Neuronal stem cell (in vitro differentiated cells): ENCODE results near the gene PRR23E.
A peak's percentile ranks its signal among the peaks of the same experiment; 100 is the strongest.

Source experiments
- DNase-seq: peaks from one replicate; pipeline ENCODE4 v3.0.0-alpha.2; 2013; ENCODE audit warnings: low spot score
- H2AFZ ChIP-seq: one replicate; pipeline ENCODE4 v1.6.1; 2013; ENCODE audit warnings: mild to moderate bottlenecking, low read length, inconsistent platforms
- H2AK5ac ChIP-seq: 2 replicates; pipeline ENCODE4 v1.6.1; 2013; ENCODE audit warnings: low read depth, mild to moderate bottlenecking, inconsistent platforms, low read length, moderate library complexity, mixed read lengths
- H2BK120ac ChIP-seq: 2 replicates; pipeline ENCODE4 v1.6.1; 2013; ENCODE audit warnings: low read depth, mild to moderate bottlenecking, inconsistent platforms, low read length, moderate library complexity, mixed read lengths
- H2BK12ac ChIP-seq: one replicate; pipeline ENCODE4 v1.6.1; 2013; ENCODE audit warnings: low read length, inconsistent platforms
- H2BK15ac ChIP-seq: 2 replicates; pipeline ENCODE4 v1.6.1; 2013; ENCODE audit warnings: mild to moderate bottlenecking, low read length, inconsistent platforms, mixed read lengths
- H2BK5ac ChIP-seq: one replicate; pipeline ENCODE4 v1.6.1; 2013; ENCODE audit warnings: inconsistent platforms, mild to moderate bottlenecking, low read length, moderate library complexity
- H3K14ac ChIP-seq: one replicate; pipeline ENCODE4 v1.6.1; 2013; ENCODE audit warnings: low read length, inconsistent platforms
- H3K18ac ChIP-seq: 2 replicates; pipeline ENCODE4 v1.6.1; 2013; ENCODE audit warnings: low read length, inconsistent platforms
- H3K23ac ChIP-seq: 2 replicates; pipeline ENCODE4 v1.6.1; 2013; ENCODE audit warnings: low read depth, mild to moderate bottlenecking, mixed read lengths, low read length, inconsistent platforms; ENCODE audit not compliant: poor library complexity
- H3K27ac ChIP-seq: replicated peaks from 3 replicates; pipeline ENCODE4 v1.5.1; 2013; ENCODE audit warnings: low read length, inconsistent platforms
- H3K27me3 ChIP-seq, 3 experiments: 2 replicates each; pipeline ENCODE4 v1.6.1; 2013; ENCODE audit warnings: low read length in 3 of 3, mild to moderate bottlenecking in 2 of 3, inconsistent platforms in 1 of 3, low read depth in 1 of 3, mixed read lengths in 1 of 3, moderate library complexity in 1 of 3; ENCODE audit not compliant: control insufficient read depth in 3 of 3, insufficient read depth in 3 of 3
- H3K36me3 ChIP-seq, 2 donors: replicated peaks in 1 of 2; 2 replicates each; pipeline ENCODE4 v1.6.1; 2013; ENCODE audit warnings: low read length in 2 of 2; ENCODE audit not compliant: control insufficient read depth in 2 of 2, insufficient read depth in 2 of 2
- H3K4ac ChIP-seq: 2 replicates; pipeline ENCODE4 v1.6.1; 2013; ENCODE audit warnings: inconsistent platforms, mild to moderate bottlenecking, low read length, moderate library complexity
- H3K4me1 ChIP-seq, 2 donors: 1 replicate in 1 of 2; 2 replicates in 1 of 2; pipeline ENCODE4 v1.6.1; 2013; ENCODE audit warnings: low read length in 2 of 2, low read depth in 1 of 2; ENCODE audit not compliant: control insufficient read depth in 2 of 2, insufficient read depth in 1 of 2
- H3K4me2 ChIP-seq: one replicate; pipeline ENCODE4 v1.6.1; 2013; ENCODE audit warnings: mild to moderate bottlenecking, low read length, inconsistent platforms; ENCODE audit not compliant: insufficient read depth, poor library complexity, severe bottlenecking
- H3K4me3 ChIP-seq, 2 donors: 2 replicates each; pipeline ENCODE4 v1.5.1; 2013; ENCODE audit warnings: low read length in 2 of 2, mild to moderate bottlenecking in 2 of 2, inconsistent platforms in 1 of 2, moderate library complexity in 1 of 2
- H3K79me1 ChIP-seq: one replicate; pipeline ENCODE4 v1.6.1; 2013; ENCODE audit warnings: low read depth, mild to moderate bottlenecking, inconsistent platforms, low read length, moderate library complexity
- H3K9ac ChIP-seq: one replicate; pipeline ENCODE4 v1.6.1; 2013; ENCODE audit warnings: mild to moderate bottlenecking, low read depth, low read length, inconsistent platforms; ENCODE audit not compliant: poor library complexity
- H3K9me3 ChIP-seq, 2 donors: replicated peaks in 1 of 2; 2 replicates each; pipeline versions ENCODE3 to v1.6.1; 2013; ENCODE audit warnings: low read length in 2 of 2, mild to moderate bottlenecking in 2 of 2, inconsistent platforms in 1 of 2, low read depth in 1 of 2, mixed read lengths in 1 of 2, moderate library complexity in 1 of 2; ENCODE audit not compliant: control insufficient read depth in 2 of 2, insufficient read depth in 1 of 2
- H4K8ac ChIP-seq: one replicate; pipeline ENCODE4 v1.6.1; 2013; ENCODE audit warnings: low read depth, mild to moderate bottlenecking, inconsistent platforms, low read length, moderate library complexity
- H4K91ac ChIP-seq: one replicate; pipeline ENCODE4 v1.6.1; 2013; ENCODE audit warnings: low read length, low read depth, mild to moderate bottlenecking, inconsistent platforms; ENCODE audit not compliant: poor library complexity
- WGBS, 2 donors: extraction: QIAGEN DNeasy Blood & Tissue Kit; methylation state at CpG; one replicate each; pipeline ENCODE4 v1.1.7; 2013; ENCODE audit warnings: missing lambda C conversion rate in 2 of 2, mixed read lengths in 1 of 2; ENCODE audit not compliant: insufficient read length in 2 of 2, insufficient replicate concordance in 1 of 2; ENCODE audit errors: extremely low coverage in 2 of 2; 5-methylcytosine and 5-hydroxymethylcytosine counted together

The PRR23E gene

DNA sequence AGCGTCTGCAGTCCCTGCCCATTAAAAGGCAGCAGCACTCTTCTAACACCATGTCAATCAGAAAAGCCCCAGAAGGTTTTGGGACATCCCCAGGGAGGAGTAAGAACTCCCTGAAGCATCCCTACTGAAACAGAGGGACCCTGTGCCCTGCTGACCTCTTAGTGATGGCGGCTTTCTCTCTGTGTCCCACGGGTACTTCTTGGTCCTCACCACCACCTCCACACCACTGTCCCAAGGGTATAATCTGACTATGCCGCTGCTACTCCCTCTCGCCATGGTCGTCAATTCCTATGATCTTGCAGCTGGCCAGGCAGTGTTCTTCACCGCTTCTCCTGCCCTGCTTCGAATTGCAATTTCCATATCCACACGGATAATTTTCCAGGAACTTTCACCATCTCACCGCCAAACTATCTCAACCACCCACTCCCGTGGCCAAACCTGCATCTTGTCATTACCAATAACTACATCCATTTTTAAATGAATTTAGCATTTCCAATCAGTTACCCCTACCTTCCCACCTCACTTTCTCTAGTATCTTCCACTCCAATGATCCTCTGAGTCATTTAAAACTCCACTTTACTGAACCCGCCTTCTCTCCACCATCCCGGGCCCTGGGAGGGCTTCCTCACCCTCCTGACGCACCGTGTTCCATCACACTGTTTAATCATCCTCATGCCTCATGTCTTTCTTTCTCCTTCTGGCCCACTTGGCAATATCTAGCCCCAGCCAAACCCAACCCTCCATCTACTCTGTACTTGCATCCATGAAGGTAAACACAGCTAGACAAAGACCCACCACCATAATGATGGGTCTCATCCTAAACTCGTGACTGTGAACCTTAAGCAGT is 23.7 kb downstream of the PRR23E start:
- 100% methylated on average over 1 of the region's 16 CpGs; no CpG with 5 or more reads in 1 of the 2 donors for WGBS, 2 donors
- no peaks in the 10 kb centered on the region for H3K79me1 ChIP-seq
- no peak for DNase-seq

DNA sequence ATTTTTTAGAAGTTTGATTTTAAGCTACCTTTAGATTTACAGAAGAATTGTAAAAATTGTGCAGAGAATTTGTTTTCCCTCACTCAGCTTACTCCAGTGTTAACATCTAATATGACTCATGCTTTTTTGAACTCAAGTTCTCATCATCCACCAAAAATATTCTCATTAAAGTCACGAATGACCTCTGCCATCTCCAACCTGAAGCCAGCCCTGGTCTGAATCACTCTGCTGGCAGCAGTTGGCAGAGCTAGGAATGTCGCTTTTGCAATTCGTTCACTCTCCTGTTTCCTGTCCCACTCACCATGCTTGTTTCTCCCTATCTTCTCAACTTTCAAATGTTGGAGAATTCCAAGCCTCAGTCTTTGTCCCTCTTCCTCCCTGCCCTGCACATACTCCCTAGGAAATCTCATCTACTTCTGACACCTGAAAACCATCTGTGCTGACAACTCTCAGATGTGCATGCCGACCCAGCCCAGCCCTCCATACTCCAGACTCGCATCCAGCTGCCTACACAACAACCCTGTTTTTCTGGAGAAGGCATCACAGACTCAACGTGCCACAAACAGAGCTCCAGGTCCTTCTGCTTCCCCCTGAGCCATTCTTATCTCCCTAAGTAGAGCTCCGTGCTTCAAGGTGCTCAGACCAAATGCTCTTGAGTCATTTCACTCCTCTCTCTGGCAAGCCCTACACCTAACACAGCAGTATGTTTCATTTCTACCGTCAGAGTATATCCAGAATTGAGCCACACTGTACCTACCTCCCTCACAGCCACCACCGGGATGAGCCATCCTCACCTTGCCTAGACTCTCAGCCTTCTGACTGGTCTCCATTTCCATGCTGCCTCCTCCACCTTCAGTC is 24.9 kb downstream of the PRR23E start:
- H2BK12ac ChIP-seq = no peak overlapping the region
- H3K4ac ChIP-seq = no peak overlapping the region
- H3K23ac ChIP-seq = no peak overlapping the region
- no peak overlapping the region for H2AFZ ChIP-seq
- H3K4me1 ChIP-seq = peaks cover 5 to 18% of the 10 kb centered on the region in 2 donors
- no peak overlapping the region for H3K14ac ChIP-seq
- H4K91ac ChIP-seq = no peak overlapping the region
- no peaks in the 10 kb centered on the region for H3K79me1 ChIP-seq
- no peak overlapping the region for H3K9ac ChIP-seq
- no peak overlapping the region for H2BK120ac ChIP-seq
- no peak overlapping the region for H3K27ac ChIP-seq
- no peak overlapping the region for H3K18ac ChIP-seq
- no peak overlapping the region for H2BK15ac ChIP-seq
- H3K27me3 ChIP-seq = no peaks in the 10 kb centered on the region
- no peak overlapping the region for H2AK5ac ChIP-seq
- no peak overlapping the region for H3K4me2 ChIP-seq
- H2BK5ac ChIP-seq = no peak overlapping the region
- no peaks in the 10 kb centered on the region for H3K9me3 ChIP-seq
- WGBS, 2 donors = no CpG with 5 or more reads among the region's 9 CpGs
- H4K8ac ChIP-seq = no peak overlapping the region
- DNase-seq = no peak
- no peaks in the 10 kb centered on the region for H3K36me3 ChIP-seq
- no peak overlapping the region for H3K4me3 ChIP-seq

More for the DNA sequence above, 23.7 kb downstream of the PRR23E start:
- no peak overlapping the region for H2AK5ac ChIP-seq
- no peak overlapping the region for H3K14ac ChIP-seq
- peaks cover 5 to 15% of the 10 kb centered on the region in 2 donors for H3K4me1 ChIP-seq
- no peak overlapping the region for H2AFZ ChIP-seq
- H3K27me3 ChIP-seq = no peaks in the 10 kb centered on the region
- H3K23ac ChIP-seq = no peak overlapping the region
- no peak overlapping the region for H4K91ac ChIP-seq
- no peak overlapping the region for H2BK120ac ChIP-seq
- no peak overlapping the region for H2BK5ac ChIP-seq
- no peaks in the 10 kb centered on the region for H3K36me3 ChIP-seq
- H3K9me3 ChIP-seq = no peaks in the 10 kb centered on the region
- no peak overlapping the region for H2BK15ac ChIP-seq
- no peak overlapping the region for H3K4me3 ChIP-seq
- no peak overlapping the region for H2BK12ac ChIP-seq
- H3K27ac ChIP-seq = no peak overlapping the region
- H3K4ac ChIP-seq = no peak overlapping the region
- peak overlapping the region; percentile 17 for H3K18ac ChIP-seq
- H3K9ac ChIP-seq = no peak overlapping the region
- no peak overlapping the region for H4K8ac ChIP-seq
- no peak overlapping the region for H3K4me2 ChIP-seq

DNA sequence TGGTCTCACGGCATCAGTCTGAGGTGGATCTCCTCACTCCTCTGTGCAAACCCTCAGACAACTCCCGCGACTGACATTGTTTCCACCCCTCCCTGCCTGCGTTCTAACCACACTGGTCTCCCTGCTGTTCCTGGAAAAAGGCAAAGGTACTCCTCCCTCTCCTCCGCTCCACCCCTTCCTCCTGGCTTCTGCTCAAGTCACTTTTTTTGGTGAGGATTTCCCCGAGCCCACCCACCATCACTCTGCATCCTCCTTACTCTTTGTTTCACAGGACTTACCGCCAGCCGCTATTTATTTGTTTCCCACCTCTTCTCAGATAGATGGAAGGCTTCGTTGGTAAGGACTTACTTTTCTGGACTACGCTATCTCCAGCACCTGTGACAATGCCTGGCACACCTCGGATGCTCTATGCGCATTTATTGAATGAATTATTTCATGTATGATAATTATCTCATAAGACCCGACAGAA is 25.6 kb downstream of the PRR23E start:
- H3K4me2 ChIP-seq = no peak overlapping the region
- H3K9me3 ChIP-seq = no peaks in the 10 kb centered on the region
- H3K27me3 ChIP-seq = no peaks in the 10 kb centered on the region
- H3K4ac ChIP-seq = no peak overlapping the region
- H3K27ac ChIP-seq = no peak overlapping the region
- no peak overlapping the region for H3K18ac ChIP-seq
- H4K8ac ChIP-seq = no peak overlapping the region
- H2AK5ac ChIP-seq = no peak overlapping the region
- WGBS, 2 donors = no CpG with 5 or more reads among the region's 13 CpGs
- no peak overlapping the region for H2AFZ ChIP-seq
- no peak overlapping the region for H4K91ac ChIP-seq
- no peak overlapping the region for H2BK5ac ChIP-seq
- H2BK12ac ChIP-seq = no peak overlapping the region
- no peak overlapping the region for H3K23ac ChIP-seq
- H2BK120ac ChIP-seq = no peak overlapping the region
- H3K14ac ChIP-seq = no peak overlapping the region
- H2BK15ac ChIP-seq = no peak overlapping the region
- DNase-seq = no peak
- no peak overlapping the region for H3K9ac ChIP-seq
- no peak overlapping the region for H3K4me3 ChIP-seq
- peaks cover 5 to 18% of the 10 kb centered on the region in 2 donors for H3K4me1 ChIP-seq
- H3K79me1 ChIP-seq = no peaks in the 10 kb centered on the region
- no peaks in the 10 kb centered on the region for H3K36me3 ChIP-seq

DNA sequence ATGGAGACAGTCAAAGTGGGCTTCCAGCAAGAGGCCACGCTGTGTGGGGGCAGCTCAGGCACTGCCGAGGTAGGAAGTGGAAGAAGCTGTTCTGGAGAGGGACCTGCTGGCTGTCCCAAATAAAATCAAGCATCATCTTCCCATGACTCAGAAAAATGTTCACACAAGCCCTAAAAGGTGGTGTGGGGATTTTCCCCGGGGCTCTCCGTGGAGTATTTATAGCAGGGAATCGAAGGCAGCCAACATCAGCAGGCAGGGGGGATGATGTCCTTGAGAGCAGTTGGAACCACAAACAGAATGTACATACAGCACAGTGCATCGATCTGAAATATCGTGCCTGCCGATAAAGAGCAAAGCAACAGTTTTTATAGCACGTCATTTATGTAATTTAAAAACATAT is 27.6 kb downstream of the PRR23E start:
- Histone ChIP-seq H3K27me3 (no peaks in the 10 kb centered on the region), H3K4me2 (no peak overlapping the region), H4K8ac (no peak overlapping the region), H3K4me1 (peaks cover 0 to 15% of the 10 kb centered on the region in 2 donors), H3K18ac (no peak overlapping the region), H2BK15ac (no peak overlapping the region), H3K4me3 (no peak overlapping the region), H2BK5ac (no peak overlapping the region), H3K36me3 (no peaks in the 10 kb centered on the region), H3K14ac (no peak overlapping the region), H4K91ac (no peak overlapping the region), H2BK12ac (no peak overlapping the region), H3K27ac (no peak overlapping the region), H3K4ac (no peak overlapping the region), H3K9ac (no peak overlapping the region), H2AK5ac (no peak overlapping the region), H3K9me3 (peaks cover 0 to 2% of the 10 kb centered on the region in 2 donors), H3K23ac (no peak overlapping the region), H2AFZ (no peak overlapping the region), H2BK120ac (no peak overlapping the region), H3K79me1 (no peaks in the 10 kb centered on the region)
- WGBS, 2 donors = no CpG with 5 or more reads among the region's 9 CpGs
- DNase-seq = no peak
